H1 (cell line): Measurements from ENCODE around the gene NECTIN2. TPM values are rescaled to one million over a fixed set of nuclear protein-coding genes. Genes with fewer than 3 reads are reported as not detected.

Experiments used
- EP300 ChIP-seq, 2 experiments: IDR thresholded peaks; 1 replicate in 1 of 2; 2 replicates in 1 of 2; pipeline ENCODE4 v1.6.1; 2011 to 2012; ENCODE audit warnings: low read depth in 2 of 2, low read length in 2 of 2, mild to moderate bottlenecking in 2 of 2, borderline replicate concordance in 1 of 2, inconsistent platforms in 1 of 2, moderate library complexity in 1 of 2
- KDM5A ChIP-seq: fragments of 200-600 bp; IDR thresholded peaks from 2 replicates; pipeline ENCODE4 v1.7.1; 2012; ENCODE audit warnings: mild to moderate bottlenecking, low read length, inconsistent platforms, mixed read lengths
- PHF8 ChIP-seq: fragments of 200-600 bp; sonication (generic); conservative IDR thresholded peaks from 2 replicates; pipeline ENCODE4 v1.7.1; 2012; ENCODE audit warnings: low read depth, mild to moderate bottlenecking, inconsistent platforms, low read length, moderate library complexity
- RBBP5 ChIP-seq: IDR thresholded peaks from 2 replicates; pipeline ENCODE4 v1.7.1; 2012; ENCODE audit warnings: low read depth, mild to moderate bottlenecking, inconsistent platforms, low read length, moderate library complexity, borderline replicate concordance
- polyA plus RNA-seq, 7 experiments: library from polyadenylated mRNA; depleted of rRNA in 3 of 7; stranded (reverse) in 5 of 7; unstranded in 2 of 7; fragments of >200 nt in 5 of 7; fragments of 200-250 nt in 2 of 7; gene quantifications; 1 replicate in 5 of 7; 2 replicates in 1 of 7; 4 replicates in 1 of 7; pipeline versions ENCODE4 v1.2.1 to v1.2.3, GENCODE V29; 2011 to 2013; ENCODE audit warnings: missing spikeins in 2 of 7, mixed read lengths in 2 of 7
- total RNA-seq: library from RNA; stranded (reverse); fragmentation: NEBNext Ultra II Directional; extraction: Animal tissue kit (Norgen Biotek cat#: 25700); gene quantifications from 2 replicates; pipeline ENCODE4 v1.2.1, GENCODE V29; 2021

The NECTIN2 gene
- total and polyA plus RNA-seq, 2 of the 8 experiments (the other 6 are each of a cell fraction or from before 2014, with no cell fraction given), result 184 to 237 TPM

DNA sequence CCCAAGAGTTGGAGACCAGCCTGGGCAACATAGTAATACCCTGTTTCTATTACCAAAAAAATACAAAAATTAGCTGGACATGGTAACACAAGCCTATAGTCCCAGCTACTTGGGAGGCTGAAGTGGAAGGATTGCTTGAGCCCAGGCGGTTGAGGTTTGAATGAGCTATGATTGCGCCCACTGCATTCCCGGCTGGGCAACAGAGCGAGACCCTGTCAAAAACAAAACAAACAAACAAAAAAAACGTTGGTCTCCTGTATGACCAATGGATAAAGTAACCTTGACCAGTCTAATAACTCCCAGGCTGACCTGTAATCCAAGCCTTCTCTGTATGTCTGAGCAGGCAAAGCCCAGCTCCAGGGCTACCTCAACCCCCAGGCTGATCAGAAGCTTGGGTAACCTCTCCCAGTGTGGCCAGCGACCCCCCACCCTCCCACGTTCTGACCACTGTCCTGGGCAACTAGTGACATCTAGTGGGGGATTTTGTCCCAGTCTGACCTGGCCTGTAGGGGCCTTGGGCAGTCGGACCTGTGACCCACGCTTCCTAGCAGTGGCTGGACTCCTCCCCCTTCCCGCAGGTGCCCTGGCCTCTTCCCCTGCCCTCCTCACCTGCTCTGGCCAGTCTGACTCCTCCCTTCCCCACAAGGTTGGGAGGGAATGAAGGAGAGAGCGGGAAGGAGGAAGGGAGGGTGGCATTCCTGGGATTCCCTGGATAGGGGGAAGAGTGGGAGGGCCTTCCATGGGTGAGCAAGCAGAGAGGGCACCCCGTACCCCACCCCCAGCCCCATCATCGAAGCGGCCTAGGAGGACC is 38.2 kb upstream of the NECTIN2 start (continued):
- peak in 1 of 2 experiments; percentile 44; a peak in 1 of 3 replicates for TF ChIP-seq EP300 (IDR thresholded peaks at IDR 0.05; ENCODE audit: borderline replicate concordance in 1 of 2, low read depth in 2 of 2, low read length in 2 of 2)
- no peak for TF ChIP-seq PHF8
- TF ChIP-seq KDM5A, result no peak
- TF ChIP-seq RBBP5, result no peak
